RWPE2 (cell line): ENCODE measurements around the gene PIK3CD.

Source experiments
- ATAC-seq: fragments of 200-7000 bp; cut with Tn5 transposase; 3 replicates; pipeline ENCODE4 v1.9.1; 2021; ENCODE audit warnings: low read depth
- DNase-seq: peaks from one replicate; pipeline ENCODE4 v3.0.0-alpha.2; 2020; ENCODE audit warnings: low spot score
- H3K27ac ChIP-seq: fragments of 450-650 bp; 2 replicates; pipeline ENCODE4 v1.5.1; 2017; ENCODE audit warnings: mild to moderate bottlenecking; ENCODE audit not compliant: poor library complexity, severe bottlenecking
- H3K27me3 ChIP-seq: fragments of 250-450 bp; sonication (Bioruptor Pico); 2 replicates; pipeline ENCODE4 v1.5.1; 2021; ENCODE audit warnings: mild to moderate bottlenecking, moderate library complexity; ENCODE audit not compliant: insufficient read depth, poor library complexity, severe bottlenecking
- H3K36me3 ChIP-seq: fragments of 250-450 bp; sonication (Bioruptor Pico); 2 replicates; pipeline ENCODE4 v1.5.1; 2020; ENCODE audit warnings: low read depth, mild to moderate bottlenecking, moderate library complexity
- H3K4me1 ChIP-seq: fragments of 250-450 bp; sonication (Bioruptor Pico); 2 replicates; pipeline ENCODE4 v1.5.1; 2021; ENCODE audit warnings: mild to moderate bottlenecking, moderate library complexity; ENCODE audit not compliant: insufficient read depth, poor library complexity, severe bottlenecking
- H3K4me3 ChIP-seq: fragments of 250-450 bp; sonication (Bioruptor Pico); 2 replicates; pipeline ENCODE4 v1.5.1; 2021; ENCODE audit warnings: mild to moderate bottlenecking, moderate library complexity; ENCODE audit not compliant: severe bottlenecking
- H3K9me3 ChIP-seq: fragments of 250-450 bp; sonication (Bioruptor Pico); 2 replicates; pipeline ENCODE4 v1.5.1; 2021; ENCODE audit warnings: mild to moderate bottlenecking, moderate library complexity; ENCODE audit not compliant: severe bottlenecking
- CTCF ChIP-seq: fragments of 450-650 bp; IDR thresholded peaks from one replicate; pipeline ENCODE4 v1.5.1; 2017; ENCODE audit warnings: mild to moderate bottlenecking, moderate library complexity; ENCODE audit not compliant: poor library complexity, severe bottlenecking

Gene PIK3CD

GRCh38 chr1:9651220-9651564 is 339 bp upstream of the PIK3CD start:
- H3K27ac ChIP-seq = no peak overlapping the region
- no peaks in the 10 kb centered on the region for H3K36me3 ChIP-seq
- H3K4me3 ChIP-seq = peak overlapping the region; percentile 48

DNA sequence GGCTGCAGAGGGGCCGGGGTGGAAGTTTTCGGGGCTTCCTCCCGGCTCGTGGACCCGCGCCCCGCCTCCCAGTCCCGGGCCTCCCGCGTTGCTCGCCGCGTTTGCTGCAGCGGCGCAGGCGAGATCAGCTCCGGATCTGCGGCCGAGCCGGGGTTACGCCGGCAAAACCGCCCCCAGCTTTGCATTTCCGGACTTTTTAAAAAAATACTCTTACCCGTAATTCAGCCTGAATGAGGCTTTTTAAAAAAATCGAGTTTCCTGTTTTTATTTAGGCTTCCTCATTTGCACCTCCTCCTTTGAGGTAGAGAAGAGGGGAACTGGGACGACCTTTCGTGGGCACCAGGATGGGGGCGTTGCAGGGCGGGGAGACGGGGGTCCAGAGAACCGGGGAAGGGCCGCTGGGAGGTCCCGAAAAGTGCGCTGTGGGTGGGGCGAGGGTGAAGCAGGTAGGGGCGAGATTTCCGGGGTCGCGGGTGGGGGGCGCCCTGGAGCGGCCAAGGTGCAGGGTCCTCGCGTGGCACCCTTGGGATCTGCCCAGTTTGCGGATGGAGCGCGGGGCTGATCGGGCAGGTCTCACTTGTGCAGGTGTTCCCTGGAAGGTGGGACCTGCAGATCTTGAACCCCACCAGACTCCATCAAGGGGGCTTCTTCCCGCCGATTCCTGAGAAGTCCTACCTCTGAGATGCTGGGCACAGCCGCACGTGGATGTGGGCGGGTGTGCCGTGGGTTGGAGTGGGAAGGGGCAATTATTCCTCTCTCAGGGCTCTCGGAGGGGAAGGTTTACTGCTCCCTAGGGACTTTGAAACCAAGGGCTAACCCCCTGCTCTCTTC is 1.1 kb downstream of the PIK3CD start:
- DNase-seq = no peak
- no peak for TF ChIP-seq CTCF

More at GRCh38 chr1:9651220-9651564, 339 bp upstream of the PIK3CD start:
- DNase-seq = no peak
- TF ChIP-seq CTCF = no peak
- H3K9me3 ChIP-seq = no peaks in the 10 kb centered on the region
- peaks cover 2% of the 10 kb centered on the region for H3K4me1 ChIP-seq
- H3K27me3 ChIP-seq = no peaks in the 10 kb centered on the region
- no peak for ATAC-seq

DNA sequence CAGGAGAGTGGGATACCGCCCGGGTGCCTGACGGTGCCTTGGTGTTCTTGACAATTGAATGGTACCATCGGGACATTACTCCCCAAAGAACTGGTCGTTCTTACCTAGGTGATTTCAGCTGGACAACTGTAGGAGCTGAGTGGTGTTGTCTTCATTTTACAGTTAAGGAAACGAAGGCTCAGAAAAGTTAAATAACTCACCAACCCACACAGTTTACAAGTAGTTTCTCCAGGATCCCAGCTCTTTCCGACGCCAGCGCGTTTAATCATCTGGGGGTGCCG is 1.6 kb downstream of the PIK3CD start:
- ATAC-seq = no peak
- no peaks in the 10 kb centered on the region for H3K9me3 ChIP-seq
- no peaks in the 10 kb centered on the region for H3K27me3 ChIP-seq
- H3K27ac ChIP-seq = no peak overlapping the region
- H3K36me3 ChIP-seq = no peaks in the 10 kb centered on the region
- no peak for DNase-seq
- peaks cover 2% of the 10 kb centered on the region for H3K4me1 ChIP-seq
- TF ChIP-seq CTCF = no peak
- H3K4me3 ChIP-seq = no peak overlapping the region

More for the DNA sequence above, 1.1 kb downstream of the PIK3CD start:
- Histone ChIP-seq H3K27ac (no peak overlapping the region), H3K27me3 (no peaks in the 10 kb centered on the region), H3K9me3 (no peaks in the 10 kb centered on the region), H3K4me1 (peaks cover 2% of the 10 kb centered on the region), H3K36me3 (no peaks in the 10 kb centered on the region), H3K4me3 (peak overlapping the region; percentile 48)
- ATAC-seq = peak; percentile 35

GRCh38 chr1:9653491-9654050 is 2.0 kb downstream of the PIK3CD start:
- no peaks in the 10 kb centered on the region for H3K36me3 ChIP-seq
- H3K27me3 ChIP-seq = no peaks in the 10 kb centered on the region
- no peaks in the 10 kb centered on the region for H3K9me3 ChIP-seq
- ATAC-seq = no peak
- no peak overlapping the region for H3K27ac ChIP-seq
- TF ChIP-seq CTCF = no peak
- H3K4me1 ChIP-seq = peaks cover 2% of the 10 kb centered on the region
- H3K4me3 ChIP-seq = no peak overlapping the region
- no peak for DNase-seq
